Fibroblast of mammary gland (primary cell): ENCODE results near the gene SERPINF2.

Experiments
- DNase-seq: peaks from one replicate; pipeline ENCODE4 v3.0.0-alpha.2; 2010; ENCODE audit warnings: low read depth
- H3K4me3 ChIP-seq: 2 replicates; pipeline ENCODE4 v1.5.1; 2011; ENCODE audit warnings: low read depth, mild to moderate bottlenecking, low read length, moderate library complexity; ENCODE audit not compliant: control insufficient read depth
- CTCF ChIP-seq: conservative IDR thresholded peaks from 2 replicates; pipeline ENCODE4 v1.5.1; 2011; ENCODE audit warnings: low read depth, low read length, inconsistent platforms; ENCODE audit not compliant: control insufficient read depth, insufficient read depth

SERPINF2 gene

DNA sequence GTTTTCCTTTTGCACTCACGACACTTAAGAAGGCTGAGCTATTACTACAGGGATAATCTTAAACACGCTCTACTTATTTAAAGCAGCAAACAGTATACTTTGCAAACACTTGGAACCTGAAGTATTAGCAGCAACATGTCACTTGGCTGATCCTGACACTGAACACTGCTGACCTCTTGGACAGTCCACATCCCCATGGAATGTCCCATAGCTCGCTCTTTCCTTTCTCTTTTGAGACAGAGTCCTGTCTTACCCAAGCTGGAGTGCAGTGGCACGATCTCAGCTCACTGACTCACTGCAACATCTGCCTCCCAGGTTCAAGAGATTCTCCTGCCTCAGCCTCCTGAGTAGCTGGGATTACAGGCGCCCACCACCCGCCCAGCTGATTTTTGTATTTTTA, 60.6 kb downstream of the SERPINF2 start:
- no peak for DNase-seq
- no peak overlapping the region for H3K4me3 ChIP-seq
- TF ChIP-seq CTCF = no peak
